Activated CD8-positive, alpha-beta memory T cell treated with anti-CD3 and anti-CD28 coated beads for 24 hours (primary cell): ENCODE measurements around the gene DDX1.

ENCODE experiments used
- DNase-seq: peaks from one replicate; pipeline ENCODE4 v3.0.0-alpha.2; 2020

Gene DDX1

GRCh38 chr2:15633043-15633970 is 41.6 kb downstream of the DDX1 start:
- no peak for DNase-seq

GRCh38 chr2:15633971-15634346 is 42.3 kb downstream of the DDX1 start:
- no peak for DNase-seq

- DNase-seq: no peak
These were observed 43.3 kb downstream of the DDX1 start for GRCh38 chr2:15634846-15635490.

- peak; percentile 76 for DNase-seq
These were observed 45.5 kb downstream of the DDX1 start for GRCh38 chr2:15636972-15637785.

- no peak for DNase-seq
These were observed 47.1 kb downstream of the DDX1 start for GRCh38 chr2:15638720-15639119.

GRCh38 chr2:15639323-15640251 is 47.9 kb downstream of the DDX1 start:
- DNase-seq: no peak

- no peak for DNase-seq
These were observed 48.6 kb downstream of the DDX1 start for GRCh38 chr2:15640261-15640711.

- no peak for DNase-seq
These were observed 49.1 kb downstream of the DDX1 start for GRCh38 chr2:15640784-15641183.

- DNase-seq: no peak
These were observed 49.9 kb downstream of the DDX1 start for GRCh38 chr2:15641530-15641982.

- DNase-seq: no peak
These were observed 50.5 kb downstream of the DDX1 start for GRCh38 chr2:15642011-15642814.

GRCh38 chr2:15642815-15643500 is 51.3 kb downstream of the DDX1 start:
- DNase-seq: no peak

- no peak for DNase-seq
These were observed 52.3 kb downstream of the DDX1 start for GRCh38 chr2:15643791-15644585.

- no peak for DNase-seq
These were observed 53.6 kb downstream of the DDX1 start for GRCh38 chr2:15645300-15645699.

- DNase-seq: no peak
These were observed 54.2 kb downstream of the DDX1 start for GRCh38 chr2:15645720-15646385.

- DNase-seq: no peak
These were observed 55.0 kb downstream of the DDX1 start for GRCh38 chr2:15646661-15647060.

GRCh38 chr2:15647622-15648590 is 56.2 kb downstream of the DDX1 start:
- DNase-seq: no peak

GRCh38 chr2:15648593-15649525 is 57.2 kb downstream of the DDX1 start:
- DNase-seq: no peak
